WI38 (cell line): ENCODE measurements around the gene CACNA2D1.

ENCODE experiments used
- H3K4me3 ChIP-seq: 2 replicates; pipeline ENCODE4 v1.5.1; 2011; ENCODE audit warnings: low read depth, mild to moderate bottlenecking, control low read depth, low read length
- CTCF ChIP-seq: IDR thresholded peaks from 2 replicates; pipeline ENCODE4 v1.5.1; 2012; ENCODE audit warnings: low read depth, mild to moderate bottlenecking, control low read depth, low read length

Gene CACNA2D1

GRCh38 chr7:82241356-82241755, 202.2 kb downstream of the CACNA2D1 start:
- no peak overlapping the region for H3K4me3 ChIP-seq
- TF ChIP-seq CTCF, result no peak

GRCh38 chr7:82235713-82236112, 207.9 kb downstream of the CACNA2D1 start:
- no peak overlapping the region for H3K4me3 ChIP-seq
- no peak for TF ChIP-seq CTCF

- TF ChIP-seq CTCF, result peak; percentile 21; the same call in 1 of the 2 replicates
- no peak overlapping the region for H3K4me3 ChIP-seq
Measured at GRCh38 chr7:82234457-82235049, 209.0 kb downstream of the CACNA2D1 start.

GRCh38 chr7:82230811-82231581, 212.6 kb downstream of the CACNA2D1 start:
- no peak for TF ChIP-seq CTCF
- H3K4me3 ChIP-seq, result no peak overlapping the region

GRCh38 chr7:82229164-82229563, 214.4 kb downstream of the CACNA2D1 start:
- no peak overlapping the region for H3K4me3 ChIP-seq
- TF ChIP-seq CTCF, result no peak

GRCh38 chr7:82226191-82226590, 217.4 kb downstream of the CACNA2D1 start:
- TF ChIP-seq CTCF, result no peak
- H3K4me3 ChIP-seq, result no peak overlapping the region

- TF ChIP-seq CTCF, result no peak
- H3K4me3 ChIP-seq, result no peak overlapping the region
Measured at GRCh38 chr7:82224529-82224928, 219.0 kb downstream of the CACNA2D1 start.
